Activated CD8-positive, alpha-beta memory T cell treated with anti-CD3 and anti-CD28 coated beads, Interleukin-2, amount 50 U/mL, for 24 hours (primary cell): ENCODE measurements around the gene AGAP3.

Experiments
- DNase-seq: peaks from one replicate; pipeline ENCODE4 v3.0.0-alpha.2; 2020; ENCODE audit errors: extremely low read depth

Gene AGAP3

DNA sequence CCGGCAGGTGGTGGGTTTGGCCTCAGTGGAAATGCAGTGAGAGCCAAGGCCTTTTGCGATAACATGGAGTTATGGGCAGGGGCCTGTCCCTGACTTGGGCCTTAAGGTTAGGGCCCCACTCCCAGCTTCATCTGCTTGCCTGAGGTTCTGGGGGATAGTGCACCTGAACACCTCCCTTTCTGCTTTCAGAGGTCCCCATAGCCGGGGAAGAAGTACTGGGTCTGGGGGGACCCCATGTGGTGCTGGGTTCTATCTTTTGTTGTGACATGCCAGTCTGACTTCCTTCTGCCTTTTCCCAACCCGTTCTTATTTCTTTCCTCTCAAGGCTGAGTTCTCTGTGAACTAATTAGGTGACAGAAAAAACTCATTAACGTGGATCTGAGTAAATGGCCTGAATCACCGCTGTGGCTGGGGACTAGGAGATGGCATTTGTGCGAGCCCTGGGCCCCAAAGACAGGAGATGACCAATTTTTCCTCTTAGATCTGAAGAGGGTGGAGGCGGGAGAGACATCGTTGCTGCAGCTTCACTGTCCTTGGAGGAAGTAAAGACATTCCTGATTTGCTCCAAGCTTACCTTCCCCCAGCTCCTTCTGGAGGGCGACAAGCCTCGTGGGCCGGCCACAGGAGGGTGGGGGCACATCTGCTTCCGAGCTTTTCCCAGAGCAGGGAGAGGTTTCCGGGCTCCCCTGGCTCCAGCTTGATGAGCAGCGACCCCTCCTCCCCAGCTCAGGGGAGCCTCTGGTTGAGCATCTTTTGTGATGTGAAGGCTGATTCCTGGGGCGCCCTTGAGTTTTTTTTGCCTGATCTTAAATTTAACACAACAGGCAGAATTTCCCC lies 2.0 kb downstream of the AGAP3 start:
- no peak for DNase-seq

DNA sequence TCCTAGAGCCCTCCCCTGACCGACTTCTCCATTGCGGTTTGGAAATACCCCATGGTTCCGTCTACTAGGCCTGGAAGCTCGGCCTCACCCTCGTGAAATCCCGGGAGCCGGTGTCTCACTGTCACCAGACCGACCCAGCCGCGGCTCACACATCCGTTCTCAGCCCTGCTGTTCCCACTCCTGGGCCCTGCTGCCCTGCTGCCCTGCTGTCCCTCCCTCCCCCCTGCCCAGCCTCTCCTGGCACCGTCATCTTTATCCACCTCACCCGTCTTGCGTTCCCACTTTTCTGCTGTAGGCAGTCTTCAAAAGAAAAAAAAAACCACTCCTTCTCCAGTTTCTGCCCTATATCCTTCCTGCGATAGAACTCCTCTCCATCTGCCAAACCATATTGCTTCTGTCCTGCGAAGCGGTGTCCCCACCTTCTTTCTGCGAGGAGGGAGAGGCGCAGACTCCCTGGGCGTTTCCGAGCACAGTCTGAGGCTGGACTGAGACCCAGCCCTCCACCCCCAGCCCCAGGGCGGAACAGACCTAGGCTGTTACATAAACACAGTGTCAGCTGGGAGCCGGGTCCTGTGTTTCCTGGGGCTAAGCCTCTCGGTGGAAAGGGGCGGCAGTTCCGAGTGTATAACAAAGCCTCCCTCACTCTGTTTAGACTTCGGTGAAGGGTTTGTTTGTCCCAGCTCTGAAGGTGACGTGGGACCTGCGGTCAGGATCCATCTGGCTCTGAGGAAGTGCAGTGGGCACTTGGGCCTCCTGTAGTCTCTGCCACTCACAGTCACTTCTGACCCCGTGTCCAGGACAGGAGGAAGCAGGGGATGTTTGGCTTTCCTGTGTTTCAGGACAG lies 2.8 kb downstream of the AGAP3 start:
- DNase-seq = no peak

DNA sequence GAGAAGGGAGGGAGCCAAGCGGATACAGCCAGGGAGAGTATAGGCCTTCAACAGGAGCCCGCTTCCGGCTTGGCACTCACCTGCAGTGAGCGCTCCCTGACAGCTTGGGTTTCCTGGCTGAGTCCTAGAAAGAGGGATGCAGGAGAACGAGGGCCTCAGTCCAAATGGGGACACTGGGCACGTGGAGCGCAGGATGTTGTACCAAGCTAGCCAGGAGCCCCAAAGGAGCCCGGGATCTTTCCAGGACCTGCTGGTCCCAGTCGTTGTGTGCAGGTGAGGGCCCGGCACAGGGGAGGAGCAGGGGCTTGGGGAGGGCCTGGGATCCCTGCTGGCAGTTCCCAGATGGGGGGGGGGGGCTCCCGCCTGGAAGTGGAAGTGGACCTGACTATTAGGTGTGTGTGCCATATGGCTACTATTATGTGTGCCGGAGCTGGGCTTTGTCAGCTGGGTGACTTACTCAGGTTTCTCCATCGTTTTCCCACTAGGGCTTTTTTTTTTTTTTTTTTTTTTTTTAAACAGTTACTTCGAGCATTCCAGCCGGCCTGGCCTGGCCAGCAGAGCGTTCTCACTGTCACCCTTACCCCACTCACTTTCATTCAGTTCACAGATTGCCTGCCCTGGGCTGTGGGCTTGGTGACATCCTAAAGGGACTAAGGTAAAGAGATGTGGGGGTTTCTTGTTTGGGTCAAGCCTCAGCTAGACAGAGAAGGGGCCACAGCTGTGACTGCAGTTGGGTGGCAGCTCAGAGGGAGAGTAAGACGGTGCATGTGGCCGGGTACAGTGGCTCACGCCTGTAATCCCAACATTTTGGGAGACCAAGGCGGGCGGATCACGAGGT lies 3.8 kb downstream of the AGAP3 start:
- no peak for DNase-seq

DNA sequence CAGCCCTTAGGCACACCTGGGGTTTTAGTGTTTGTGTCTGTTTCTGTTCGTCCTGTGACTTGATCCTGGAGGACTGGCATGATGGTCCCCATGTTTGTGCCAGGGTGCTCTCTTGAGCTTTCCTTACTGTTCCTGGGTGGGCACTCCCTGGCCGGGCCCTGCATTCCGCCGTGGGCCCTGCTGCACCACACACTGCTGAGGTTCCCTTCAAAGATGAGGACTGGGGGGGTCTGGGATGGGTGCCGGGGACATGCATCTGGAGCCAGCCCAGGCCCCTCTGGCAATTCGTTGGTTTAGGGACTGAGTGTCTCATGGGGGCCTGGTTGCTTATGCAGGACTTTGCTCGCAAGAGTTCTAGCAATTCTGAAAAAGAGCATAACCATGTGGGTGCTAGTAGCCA lies 4.7 kb downstream of the AGAP3 start:
- DNase-seq = no peak

DNA sequence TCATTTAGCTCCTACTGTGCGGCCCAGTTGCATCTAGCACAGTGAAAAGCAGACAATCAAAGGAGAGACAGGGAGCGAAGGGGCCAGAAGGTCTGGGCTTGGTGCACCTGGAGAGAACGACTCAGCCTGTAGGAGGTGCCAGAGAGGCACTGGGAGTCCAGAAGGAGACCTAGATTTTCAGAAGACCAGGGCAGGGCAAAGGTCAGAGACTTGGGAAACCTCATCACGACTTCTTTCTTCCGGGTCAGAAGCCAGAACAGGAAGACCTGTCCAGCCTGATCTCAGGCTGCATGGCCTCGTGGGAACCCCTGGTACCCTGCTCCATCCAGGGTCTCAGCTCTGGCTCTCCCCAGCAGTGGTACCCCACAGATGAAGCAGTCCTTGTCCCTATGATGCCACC lies 5.2 kb downstream of the AGAP3 start:
- no peak for DNase-seq

DNA sequence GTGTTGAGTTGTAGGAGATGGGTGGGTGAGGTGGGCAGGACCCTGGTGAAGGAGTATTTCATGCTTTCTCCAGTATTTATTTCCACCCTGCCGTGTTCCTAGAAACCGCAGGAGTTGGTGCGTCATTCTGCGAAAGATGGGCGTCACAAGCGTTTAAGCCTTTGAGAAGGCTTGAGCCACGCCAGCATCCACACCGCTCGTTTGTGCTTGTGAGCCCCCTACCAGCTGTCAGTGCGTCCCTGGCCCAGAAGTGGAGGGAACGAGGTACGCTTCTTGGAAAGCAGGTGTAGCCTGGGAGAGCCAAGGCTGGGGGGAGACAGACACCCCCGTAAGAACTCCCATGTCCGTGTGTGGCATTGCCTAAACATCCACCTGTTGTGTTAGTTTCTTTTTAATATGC lies 5.7 kb downstream of the AGAP3 start:
- no peak for DNase-seq

DNA sequence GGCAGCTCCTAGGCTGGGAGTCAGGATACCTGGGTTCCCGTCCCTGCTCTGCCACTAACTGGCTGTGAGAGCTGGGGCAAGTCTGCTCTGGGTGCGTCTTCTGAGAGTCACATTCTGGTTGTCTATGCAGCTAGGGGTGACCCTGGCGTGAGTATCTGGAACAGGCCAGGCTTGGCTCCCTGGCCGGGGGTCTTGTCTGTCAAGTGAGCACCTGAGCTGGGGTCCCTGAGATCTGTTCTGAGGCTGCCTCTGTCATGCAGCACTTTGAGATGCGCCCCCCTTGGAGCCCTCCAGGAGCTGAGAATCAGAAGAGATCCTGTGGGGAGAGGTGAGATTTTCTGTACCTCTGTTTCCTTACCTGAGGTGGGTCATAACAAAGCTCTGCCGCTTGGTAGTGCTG lies 7.5 kb downstream of the AGAP3 start:
- no peak for DNase-seq

DNA sequence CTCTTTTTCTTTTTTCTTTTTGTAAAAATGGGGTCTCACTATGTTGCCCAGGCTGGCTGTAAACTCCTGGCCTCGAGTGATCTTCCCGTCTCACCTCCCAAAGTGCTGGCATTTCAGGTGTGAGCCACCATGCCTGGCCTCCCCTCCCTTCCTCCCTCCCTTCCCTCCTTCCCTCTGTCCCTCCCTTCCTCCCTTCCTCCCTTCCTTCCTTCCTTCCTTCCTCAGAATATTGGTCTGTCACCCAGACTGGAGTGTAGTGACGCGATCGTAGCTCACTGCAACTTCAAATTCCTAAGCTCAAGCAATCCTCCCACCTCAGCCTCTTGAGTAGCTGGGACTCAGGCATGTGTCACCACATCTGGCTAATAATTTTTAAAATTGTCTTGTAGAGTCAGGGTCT lies 8.4 kb downstream of the AGAP3 start:
- DNase-seq = no peak

DNA sequence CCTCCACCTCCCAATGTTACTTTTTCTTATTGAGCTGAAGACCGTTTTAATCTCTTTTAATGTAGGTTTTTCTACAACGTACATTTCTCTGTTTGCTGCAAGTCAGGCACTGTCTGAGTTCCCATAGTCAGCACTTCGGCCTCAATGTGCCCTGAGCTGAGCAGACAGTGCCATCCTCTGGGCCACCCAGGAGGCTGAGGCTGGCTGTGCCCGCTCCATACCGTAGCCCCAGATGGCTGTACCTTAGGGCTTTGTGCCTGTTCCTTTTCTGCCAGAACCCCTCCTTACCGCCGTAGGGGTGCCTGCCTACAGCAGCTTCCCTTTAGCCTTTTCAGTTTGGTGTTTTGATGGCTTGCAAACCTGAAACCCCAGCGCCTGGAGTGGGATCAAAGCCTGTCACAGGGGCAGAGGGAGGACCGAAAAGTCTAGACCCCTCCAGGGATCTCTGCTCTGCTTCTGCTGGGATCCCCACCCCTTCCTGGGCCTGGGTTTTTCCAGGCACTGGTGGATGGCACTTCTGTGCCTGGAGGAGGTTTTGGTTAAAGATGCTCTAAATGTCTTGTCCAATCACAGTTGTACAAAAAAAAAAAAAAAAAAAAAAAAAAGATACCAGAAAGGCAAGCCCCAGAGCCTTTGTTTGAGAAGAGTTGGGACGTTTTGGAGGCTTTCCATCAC lies 9.0 kb downstream of the AGAP3 start:
- DNase-seq = no peak

DNA sequence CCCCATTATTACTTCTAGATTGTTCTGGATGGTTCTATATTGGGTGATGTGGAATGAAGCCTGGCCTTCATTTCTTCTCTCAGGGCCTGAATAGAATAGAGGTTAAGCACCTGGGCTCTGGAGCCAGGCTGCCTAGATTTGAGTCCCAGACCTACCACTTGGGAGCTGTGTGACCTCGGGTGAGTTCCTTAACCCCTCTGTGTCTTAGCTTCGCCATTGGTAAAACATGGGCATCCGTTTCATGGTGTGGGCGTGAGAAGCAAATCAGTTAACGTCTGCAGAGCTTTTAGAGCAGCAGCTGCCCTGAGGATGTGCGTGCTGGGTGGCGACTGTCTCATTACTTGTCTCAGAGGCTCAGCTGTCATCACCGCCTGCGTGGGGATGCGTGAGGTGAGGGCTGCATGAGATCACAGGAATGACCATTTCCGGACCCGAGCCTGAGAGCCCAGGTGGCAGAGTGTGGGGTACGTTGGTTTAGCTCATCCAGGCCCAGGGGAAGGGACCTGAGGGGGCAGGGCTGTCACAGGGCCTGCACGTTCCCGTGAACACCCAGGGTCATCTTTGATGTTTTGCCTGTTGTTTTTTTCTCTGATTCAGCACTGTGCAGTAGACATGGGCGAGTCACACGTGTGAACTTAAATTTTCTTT lies 9.7 kb downstream of the AGAP3 start:
- DNase-seq = no peak

DNA sequence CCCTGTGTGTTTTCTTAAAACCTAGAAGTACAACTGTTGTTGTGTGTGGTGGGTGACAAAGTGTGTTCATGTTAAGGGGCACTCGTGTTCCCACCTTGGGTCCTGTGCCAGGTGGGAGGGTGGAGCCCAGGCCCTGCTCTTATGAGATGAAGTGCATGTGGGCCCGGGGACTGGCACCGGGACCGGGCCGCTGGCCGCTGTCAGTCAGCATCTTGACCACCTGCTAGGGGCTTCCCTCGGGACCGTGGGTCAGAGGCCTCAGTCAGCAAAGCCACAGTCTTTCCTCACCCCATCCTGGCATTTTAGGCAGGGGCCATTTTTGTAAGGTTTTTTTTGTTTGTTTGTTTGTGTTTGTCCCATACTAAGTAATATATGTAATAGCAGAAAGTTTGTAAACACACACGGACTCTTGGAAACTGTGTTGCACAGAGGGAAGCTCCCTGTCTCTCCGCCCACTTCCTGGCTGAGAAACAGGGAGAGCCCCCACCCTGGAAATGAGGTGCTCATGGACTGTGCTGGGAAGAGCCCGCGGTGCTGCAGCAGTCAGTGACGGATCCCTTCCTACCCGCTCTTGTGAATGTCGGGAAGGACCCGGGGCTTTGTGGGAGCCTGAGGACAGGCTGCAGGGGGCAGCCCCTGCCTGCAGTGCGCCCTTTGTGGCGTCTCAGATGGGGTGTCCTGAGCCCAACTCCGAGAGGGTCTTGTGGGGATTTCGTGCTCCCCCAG lies 13.4 kb downstream of the AGAP3 start:
- no peak for DNase-seq

DNA sequence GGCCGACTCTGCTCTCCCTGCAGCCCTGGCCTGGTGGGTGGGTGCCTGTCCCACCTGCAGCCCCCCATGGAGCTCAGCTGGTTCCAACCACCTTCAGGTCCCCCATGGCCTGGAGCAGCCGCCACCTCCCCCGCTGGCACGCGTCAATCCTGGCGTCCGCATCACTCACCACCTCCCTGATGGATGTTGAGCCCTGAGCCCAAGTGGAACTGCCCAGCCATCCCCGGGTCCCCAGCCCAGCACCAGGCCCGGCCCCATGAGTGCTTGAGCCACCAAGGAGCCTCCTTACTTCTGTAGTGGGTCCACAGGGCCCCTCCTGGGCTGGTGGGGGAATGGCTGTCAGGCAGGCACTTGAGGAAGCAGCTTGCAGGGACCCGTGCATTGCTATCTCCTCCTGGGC lies 14.6 kb downstream of the AGAP3 start:
- DNase-seq = no peak

DNA sequence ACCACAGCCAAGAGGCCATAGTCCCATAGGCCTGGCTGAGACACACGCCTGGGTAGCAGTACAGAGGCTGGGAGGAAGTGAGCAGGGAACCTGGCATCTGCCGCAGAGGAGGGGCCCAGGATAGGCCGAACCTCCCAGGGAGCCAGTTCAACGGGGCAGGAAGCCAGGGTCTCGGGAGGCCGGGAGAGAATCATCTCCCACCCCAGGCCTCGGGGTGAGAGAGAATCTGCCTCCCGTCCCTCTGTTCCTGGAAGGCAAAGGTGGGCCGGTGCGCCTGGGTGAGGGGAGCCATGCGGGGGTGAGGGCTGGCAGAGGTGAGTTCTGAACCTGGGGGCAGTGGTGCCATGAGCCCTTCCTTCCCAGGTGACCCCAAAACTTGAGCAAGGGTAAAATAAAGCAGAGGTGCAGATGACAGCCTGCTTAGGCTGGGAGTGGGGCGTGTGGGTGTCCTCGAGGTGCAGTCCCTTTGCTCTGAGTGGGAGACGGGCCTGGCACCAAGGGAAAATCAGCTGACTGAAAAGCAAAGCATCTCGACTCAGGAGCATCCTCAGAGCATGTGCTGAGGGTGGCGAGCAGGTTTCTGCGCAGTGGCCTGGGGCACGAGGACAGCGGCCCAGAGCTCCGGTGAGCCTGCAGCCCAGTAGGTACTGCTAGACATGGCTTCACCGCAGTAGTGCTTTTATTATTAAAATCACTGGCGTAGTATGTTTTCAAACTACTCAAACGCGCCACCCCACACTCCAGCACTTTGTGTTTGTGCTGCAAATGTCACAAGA lies 15.5 kb downstream of the AGAP3 start:
- DNase-seq = no peak

DNA sequence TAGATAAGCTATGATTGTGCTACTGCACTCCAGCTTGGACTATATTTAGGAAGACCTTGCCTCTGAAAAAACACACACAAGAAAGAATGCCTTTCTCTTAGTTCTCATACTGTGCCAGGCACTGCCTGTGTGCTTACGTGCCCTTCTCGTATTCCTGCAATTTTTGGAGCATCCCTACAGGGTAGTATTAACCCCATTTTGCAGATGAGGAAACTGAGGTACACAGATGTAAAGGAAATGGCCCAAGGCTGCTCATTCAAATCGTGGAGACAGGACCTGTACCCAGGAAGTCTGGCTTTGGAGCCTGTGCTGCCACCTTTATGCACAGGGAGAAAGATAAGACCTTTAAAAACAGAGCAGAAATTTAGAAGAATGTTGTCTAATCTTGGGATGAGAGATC lies 16.7 kb downstream of the AGAP3 start:
- DNase-seq = no peak

DNA sequence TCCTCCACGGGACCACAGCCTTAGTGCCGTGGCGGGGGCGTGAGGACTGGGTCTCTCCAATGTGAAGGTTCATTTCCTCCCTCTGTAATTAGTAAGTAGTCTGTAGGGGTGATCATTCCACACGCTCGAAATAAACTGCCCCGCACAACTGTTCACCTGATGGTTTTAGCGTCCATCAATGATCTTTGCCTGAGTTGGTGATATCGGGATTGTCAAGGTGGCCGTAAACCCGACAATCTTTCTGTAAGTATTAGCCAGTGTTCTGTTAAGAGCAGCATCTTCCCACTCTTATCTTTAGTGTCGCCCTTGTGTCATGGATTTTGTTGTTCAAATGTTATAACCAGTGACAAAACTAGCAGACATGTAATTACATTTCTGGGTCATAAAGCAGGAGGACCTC lies 17.7 kb downstream of the AGAP3 start:
- DNase-seq = no peak

DNA sequence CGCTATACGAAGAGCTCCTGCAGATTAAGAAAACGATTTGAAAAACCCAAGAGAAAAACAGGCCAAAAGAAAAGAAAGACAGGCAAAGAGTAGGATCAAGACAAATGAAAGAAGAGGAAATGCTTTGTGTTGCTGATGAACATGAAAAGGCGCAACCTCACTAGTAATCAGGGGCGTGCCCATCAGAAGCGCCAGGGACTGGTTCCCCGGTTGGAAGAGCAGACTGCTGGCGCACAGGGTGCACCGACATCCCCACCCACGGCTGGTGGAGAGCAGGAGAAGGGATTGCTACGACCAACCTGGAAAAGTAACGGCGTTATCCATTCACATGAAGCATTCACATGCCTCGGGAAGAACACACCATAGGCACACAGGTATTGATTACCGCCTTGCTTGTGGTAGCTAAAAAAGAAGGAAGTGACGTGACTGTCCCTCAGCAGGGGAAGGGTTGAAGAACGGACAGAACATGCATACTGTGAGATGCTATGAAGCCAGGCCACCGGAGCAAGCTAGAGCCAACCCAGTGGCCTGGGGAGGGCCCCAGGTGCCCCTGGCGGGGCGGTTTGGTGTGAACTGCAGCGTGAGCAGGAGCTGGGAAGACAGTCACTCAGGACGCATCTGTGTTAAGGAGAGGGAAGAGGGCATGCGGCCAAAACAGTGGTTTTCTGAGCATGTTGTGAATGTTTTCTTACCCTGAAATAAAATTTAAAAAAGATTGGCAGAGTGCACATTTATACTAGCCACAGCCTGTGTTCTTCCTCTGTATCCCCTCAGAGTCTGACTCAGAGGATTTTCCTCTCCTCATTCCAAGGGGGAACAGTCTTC lies 18.3 kb downstream of the AGAP3 start:
- no peak for DNase-seq

DNA sequence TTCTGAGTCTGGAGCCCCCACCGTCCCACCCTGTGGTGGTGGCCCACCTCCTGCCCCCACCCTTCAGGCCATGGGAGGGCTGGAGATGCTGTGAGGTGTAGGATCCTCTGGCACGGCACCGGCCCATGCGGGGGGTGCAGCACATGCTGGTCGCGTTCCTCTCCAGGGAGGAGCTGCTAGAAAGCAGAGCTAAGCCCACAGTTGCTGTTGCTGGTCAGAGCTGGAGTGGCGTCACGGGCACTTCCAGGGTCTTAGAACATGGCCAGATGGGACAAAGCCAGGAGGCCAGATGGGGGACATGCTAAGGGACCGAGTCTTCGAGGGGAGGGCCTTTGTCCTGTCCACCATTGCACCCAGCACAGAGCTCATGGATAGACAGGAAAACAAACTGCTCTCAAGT lies 21.6 kb downstream of the AGAP3 start:
- no peak for DNase-seq

DNA sequence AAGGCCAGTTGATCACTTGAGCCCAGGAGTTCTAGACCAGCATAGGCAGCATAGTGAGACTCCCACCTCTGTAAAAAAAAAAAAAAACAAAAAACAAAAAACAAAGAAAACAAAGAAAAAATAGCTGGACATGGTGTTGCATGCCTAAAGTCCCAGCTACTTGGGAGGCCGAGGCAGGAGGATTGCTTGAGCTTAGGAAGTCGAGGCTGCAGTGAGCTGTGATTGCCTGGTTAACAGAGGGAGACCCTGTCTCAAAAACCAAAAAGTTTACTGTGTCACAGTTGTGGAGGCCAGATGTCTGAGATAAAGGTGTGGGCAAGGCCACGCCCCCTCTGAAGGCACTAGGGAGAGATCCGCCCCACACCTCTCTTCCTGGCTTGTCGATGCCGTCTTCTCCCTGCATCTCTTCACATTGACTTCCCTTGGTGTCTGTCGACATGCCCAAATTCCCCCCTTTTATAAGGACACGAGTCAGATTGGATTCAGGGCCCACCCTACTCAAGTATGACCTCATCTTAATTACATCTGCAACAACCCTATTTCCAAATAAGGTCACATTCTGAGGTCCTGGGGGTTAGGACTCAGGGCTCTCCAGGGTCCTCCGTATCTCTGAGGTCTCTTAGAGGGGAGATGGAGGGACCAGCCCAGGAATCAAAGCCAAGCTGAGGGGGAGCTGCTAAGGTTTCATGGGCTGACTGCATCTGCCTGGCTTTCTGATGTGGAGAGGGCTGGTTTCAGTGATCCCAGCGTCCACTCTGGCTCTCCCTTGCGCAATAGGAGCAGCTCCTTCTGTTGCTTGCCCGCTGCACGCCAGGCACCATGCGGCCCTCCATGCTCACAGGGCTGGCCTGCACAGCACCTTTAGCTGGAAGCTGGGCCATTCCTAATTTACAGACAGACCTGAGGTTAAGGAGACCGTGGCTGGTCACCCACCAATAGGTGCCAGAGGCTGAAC lies 23.1 kb downstream of the AGAP3 start:
- no peak for DNase-seq
